ENCODE results near the gene TRMT2A.
A peak's percentile ranks its signal among the peaks of the same experiment; 100 is the strongest.

TRMT2A gene

GRCh38 chr22:20083891-20084546 lies 33.0 kb downstream of the TRMT2A start:
- Mint-ChIP-seq H3K4me3 (peak overlapping the region; percentile 43), H3K27ac (peak overlapping the region; percentile 97), H3K4me1 (peaks cover 56% of the 10 kb centered on the region), H3K27me3 (ENCODE audit: low read depth, poor library complexity) (no peaks in the 10 kb centered on the region), H3K9me3 (no peaks in the 10 kb centered on the region), H3K36me3 (ENCODE audit: low read depth) (peaks cover 36% of the 10 kb centered on the region)
- no peak for DNase-seq
- TF ChIP-seq, protein P1, sequence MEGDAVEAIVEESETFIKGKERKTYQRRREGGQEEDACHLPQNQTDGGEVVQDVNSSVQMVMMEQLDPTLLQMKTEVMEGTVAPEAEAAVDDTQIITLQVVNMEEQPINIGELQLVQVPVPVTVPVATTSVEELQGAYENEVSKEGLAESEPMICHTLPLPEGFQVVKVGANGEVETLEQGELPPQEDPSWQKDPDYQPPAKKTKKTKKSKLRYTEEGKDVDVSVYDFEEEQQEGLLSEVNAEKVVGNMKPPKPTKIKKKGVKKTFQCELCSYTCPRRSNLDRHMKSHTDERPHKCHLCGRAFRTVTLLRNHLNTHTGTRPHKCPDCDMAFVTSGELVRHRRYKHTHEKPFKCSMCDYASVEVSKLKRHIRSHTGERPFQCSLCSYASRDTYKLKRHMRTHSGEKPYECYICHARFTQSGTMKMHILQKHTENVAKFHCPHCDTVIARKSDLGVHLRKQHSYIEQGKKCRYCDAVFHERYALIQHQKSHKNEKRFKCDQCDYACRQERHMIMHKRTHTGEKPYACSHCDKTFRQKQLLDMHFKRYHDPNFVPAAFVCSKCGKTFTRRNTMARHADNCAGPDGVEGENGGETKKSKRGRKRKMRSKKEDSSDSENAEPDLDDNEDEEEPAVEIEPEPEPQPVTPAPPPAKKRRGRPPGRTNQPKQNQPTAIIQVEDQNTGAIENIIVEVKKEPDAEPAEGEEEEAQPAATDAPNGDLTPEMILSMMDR (IDR thresholded peaks at IDR 0.05) = no peak

DNA sequence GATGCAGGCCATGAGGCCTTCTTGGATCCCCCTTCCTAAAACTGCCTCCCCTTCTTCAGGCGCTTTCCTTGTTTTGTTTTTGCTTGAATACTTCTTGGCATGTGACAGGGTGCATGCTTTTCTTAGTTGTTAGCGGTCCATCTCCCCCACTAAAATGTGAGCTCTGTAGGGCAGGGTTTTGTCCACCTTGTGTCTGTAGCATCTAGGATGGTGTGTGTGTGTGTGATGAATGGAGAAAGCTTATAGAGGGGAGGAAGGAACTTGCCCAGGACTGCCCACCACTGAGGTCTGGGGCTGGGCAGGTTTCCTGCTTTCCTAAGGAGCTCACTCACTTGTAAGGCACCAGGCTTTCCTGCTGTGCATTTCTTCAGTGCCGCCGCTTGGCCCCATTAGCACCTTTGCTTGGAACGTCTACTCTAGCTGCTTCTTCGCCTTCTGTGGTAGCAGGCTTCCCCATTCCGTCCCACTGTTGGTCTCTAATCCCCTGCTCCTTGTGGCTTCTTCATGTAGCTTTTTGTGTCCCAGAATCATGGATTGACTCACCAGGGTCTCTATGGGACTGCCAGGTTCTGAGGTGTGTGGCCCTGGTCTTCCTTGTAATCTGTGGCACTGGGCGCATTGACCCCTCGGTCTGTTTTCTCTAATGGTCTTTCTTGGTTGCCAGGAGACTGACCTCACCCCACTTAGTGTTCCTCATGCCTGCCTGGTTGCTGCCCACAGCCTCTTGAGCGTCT lies 33.7 kb downstream of the TRMT2A start:
- Mint-ChIP-seq H3K4me3 (peak overlapping the region; percentile 91), H3K4me1 (peaks cover 56% of the 10 kb centered on the region), H3K9me3 (no peaks in the 10 kb centered on the region), H3K27ac (peak overlapping the region; percentile 97), H3K36me3 (ENCODE audit: low read depth) (peaks cover 29% of the 10 kb centered on the region), H3K27me3 (ENCODE audit: low read depth, poor library complexity) (no peaks in the 10 kb centered on the region)
- DNase-seq = no peak
- TF ChIP-seq, protein P1 (IDR thresholded peaks at IDR 0.05) = no peak

GRCh38 chr22:20080776-20081654 lies 36.0 kb downstream of the TRMT2A start:
- peak overlapping the region; percentile 91 for H3K4me3 Mint-ChIP-seq
- H3K36me3 Mint-ChIP-seq (ENCODE audit: low read depth) = peaks cover 9% of the 10 kb centered on the region
- no peaks in the 10 kb centered on the region for H3K27me3 Mint-ChIP-seq (ENCODE audit: low read depth, poor library complexity)
- peak overlapping the region; percentile 88 for H3K27ac Mint-ChIP-seq
- TF ChIP-seq, protein P1 (IDR thresholded peaks at IDR 0.05) = no peak
- peak; percentile 32 for DNase-seq
- no peaks in the 10 kb centered on the region for H3K9me3 Mint-ChIP-seq
- peaks cover 62% of the 10 kb centered on the region for H3K4me1 Mint-ChIP-seq

DNA sequence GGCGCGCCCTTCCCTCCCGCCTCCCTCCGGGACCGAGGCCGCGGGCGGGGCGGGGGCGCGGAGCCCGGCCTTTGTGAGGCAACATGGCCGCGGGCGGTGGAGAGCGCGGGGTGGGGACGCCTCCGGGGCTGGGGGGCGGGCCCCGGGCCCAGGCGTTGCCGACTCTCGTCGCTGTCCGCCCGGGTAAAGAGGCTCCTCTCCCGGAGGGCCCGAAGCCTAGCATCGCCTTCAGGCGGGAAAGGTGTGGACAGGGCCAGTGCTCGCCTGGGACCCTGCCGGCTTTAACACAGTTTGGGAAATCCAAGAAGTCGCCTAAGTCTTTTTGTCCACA lies 36.6 kb downstream of the TRMT2A start:
- Mint-ChIP-seq H3K9me3 (no peaks in the 10 kb centered on the region), H3K4me1 (peaks cover 58% of the 10 kb centered on the region), H3K27me3 (ENCODE audit: low read depth, poor library complexity) (peaks cover under 1% of the 10 kb centered on the region), H3K4me3 (peak overlapping the region; percentile 91), H3K36me3 (ENCODE audit: low read depth) (peaks cover 5% of the 10 kb centered on the region), H3K27ac (peak overlapping the region; percentile 88)
- peak; percentile 75 for DNase-seq
- TF ChIP-seq, protein P1 (IDR thresholded peaks at IDR 0.05) = no peak

DNA sequence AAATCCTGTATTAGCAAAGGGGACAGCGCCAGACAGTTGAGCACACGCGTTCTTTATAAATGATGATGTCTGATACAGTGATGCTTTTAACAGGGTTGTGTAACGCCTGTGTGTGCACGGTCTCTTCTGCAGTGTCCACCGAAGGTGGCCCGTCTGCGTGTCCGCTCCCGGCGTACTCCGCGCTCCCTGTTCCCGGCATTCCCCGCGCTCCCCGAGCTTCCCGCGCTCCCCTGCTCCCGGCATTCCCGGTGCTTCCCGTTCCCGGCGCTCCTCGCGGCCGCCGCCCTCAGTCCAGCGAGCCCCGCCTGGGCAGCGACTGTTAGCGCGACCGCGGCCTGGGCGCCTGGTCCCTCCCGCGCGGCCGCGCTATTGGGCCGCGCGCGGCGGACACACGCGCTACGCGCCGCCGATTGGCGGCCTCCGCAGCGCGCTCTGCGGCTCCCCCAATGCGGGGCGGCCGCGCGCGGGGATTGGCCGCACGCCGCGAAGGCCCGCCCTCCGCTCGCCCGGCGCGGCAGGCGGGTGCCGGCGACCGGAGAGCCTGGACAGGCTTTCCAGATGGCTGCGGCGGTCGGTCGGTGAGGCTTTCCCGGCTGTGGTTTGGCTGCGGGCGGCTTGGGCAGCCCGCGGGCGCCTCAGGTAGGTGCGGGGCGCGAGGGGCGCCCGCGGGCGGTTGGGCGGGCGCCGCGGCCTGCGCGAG lies 37.1 kb downstream of the TRMT2A start, which contains the start of gene DGCR8:
Gene DGCR8 (plus strand): TSS at position 497 of the 700 bp plus-strand sequence. CDS start 5,723 bp downstream, outside the sequence.
- TF ChIP-seq, protein P1 (IDR thresholded peaks at IDR 0.05) = no peak
- peak within 1 kb of the TSS; percentile 91 for H3K4me3 Mint-ChIP-seq
- peaks cover 53% of the 10 kb centered on the region for H3K4me1 Mint-ChIP-seq
- peaks cover 3% of the 10 kb centered on the region for H3K27me3 Mint-ChIP-seq (ENCODE audit: low read depth, poor library complexity)
- peak; percentile 88 for DNase-seq
- H3K27ac Mint-ChIP-seq = peak within 1 kb of the TSS; percentile 88
- no peaks in the 10 kb centered on the region for H3K9me3 Mint-ChIP-seq
- H3K36me3 Mint-ChIP-seq (ENCODE audit: low read depth) = no peaks in the 10 kb centered on the region

All from nephron progenitor cell (in vitro differentiated cells).